ENCODE measurements around the gene TGM5. TPM values are rescaled to one million over a fixed set of nuclear protein-coding genes. Genes with fewer than 3 reads are reported as not detected.
"Not testable (repeated sequence)": the region's sequence is repeated elsewhere in the genome, so short reads cannot be mapped to it uniquely, and the experiment has no call there.

TGM5 gene
- total RNA-seq, 3 donors from 2014 or later: not detected

DNA sequence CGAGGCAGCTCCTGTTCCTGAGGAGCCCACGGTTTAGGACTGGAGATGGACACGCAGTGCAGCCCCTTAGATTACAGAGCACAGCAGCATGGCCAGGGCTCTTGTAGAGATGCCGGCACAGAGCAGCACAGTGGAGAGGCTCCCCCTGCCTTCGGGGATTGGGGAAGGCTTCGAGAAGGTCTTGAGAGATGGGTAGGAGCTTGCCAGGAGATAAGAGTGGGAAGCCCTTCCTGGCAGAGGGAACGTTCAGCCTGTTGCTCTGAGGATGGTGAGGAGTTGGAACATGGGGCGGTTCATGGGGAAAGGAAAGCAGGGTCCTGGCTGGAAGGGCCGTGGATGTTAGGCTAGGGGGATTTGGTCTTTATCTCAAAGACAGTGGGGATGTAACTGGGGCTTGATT is 55.9 kb downstream of the TGM5 start:
- ATAC-seq: no peak
- H3K27me3 Mint-ChIP-seq (ENCODE audit: low read depth): peaks cover 25% of the 10 kb centered on the region
- no peaks in the 10 kb centered on the region for H3K4me1 Mint-ChIP-seq (ENCODE audit: low read depth)
- DNase-seq: no peak
- no peak overlapping the region for H3K4me3 Mint-ChIP-seq
- no peaks in the 10 kb centered on the region for H3K9me3 Mint-ChIP-seq
- no peaks in the 10 kb centered on the region for H3K36me3 Mint-ChIP-seq (ENCODE audit: insufficient read depth)

DNA sequence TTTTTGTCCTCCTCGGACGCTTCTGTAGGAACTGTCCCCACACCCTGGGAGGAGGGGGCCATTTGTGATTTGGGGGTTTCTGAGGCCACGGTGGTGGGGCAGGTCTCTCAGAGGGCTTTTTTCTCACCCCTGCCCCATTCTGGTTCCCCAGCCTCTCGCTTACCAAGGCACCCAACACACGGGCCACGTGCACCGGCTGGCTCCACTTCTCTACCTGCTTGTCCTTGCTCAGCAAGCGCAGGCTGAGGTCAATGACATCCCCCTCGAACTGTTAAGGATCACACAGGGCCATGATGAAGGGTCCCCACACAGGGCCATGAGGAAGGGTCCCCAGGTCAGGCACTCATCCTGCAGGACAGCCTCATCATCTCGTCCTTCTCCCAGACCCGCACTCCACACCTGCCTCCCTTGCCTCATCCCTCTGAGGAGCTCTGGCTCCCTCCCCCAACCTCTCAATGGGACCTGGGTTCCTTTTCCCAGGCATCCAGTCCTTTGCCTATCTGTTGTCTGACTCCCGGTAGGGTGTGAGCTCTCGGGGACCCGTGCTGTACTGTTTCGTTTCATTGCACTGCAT is 56.5 kb downstream of the TGM5 start:
- no peak for DNase-seq
- H3K4me1 Mint-ChIP-seq (ENCODE audit: low read depth): no peaks in the 10 kb centered on the region
- no peaks in the 10 kb centered on the region for H3K36me3 Mint-ChIP-seq (ENCODE audit: insufficient read depth)
- H3K9me3 Mint-ChIP-seq: no peaks in the 10 kb centered on the region
- no peak overlapping the region for H3K4me3 Mint-ChIP-seq
- peaks cover 25% of the 10 kb centered on the region for H3K27me3 Mint-ChIP-seq (ENCODE audit: low read depth)
- no peak for ATAC-seq

DNA sequence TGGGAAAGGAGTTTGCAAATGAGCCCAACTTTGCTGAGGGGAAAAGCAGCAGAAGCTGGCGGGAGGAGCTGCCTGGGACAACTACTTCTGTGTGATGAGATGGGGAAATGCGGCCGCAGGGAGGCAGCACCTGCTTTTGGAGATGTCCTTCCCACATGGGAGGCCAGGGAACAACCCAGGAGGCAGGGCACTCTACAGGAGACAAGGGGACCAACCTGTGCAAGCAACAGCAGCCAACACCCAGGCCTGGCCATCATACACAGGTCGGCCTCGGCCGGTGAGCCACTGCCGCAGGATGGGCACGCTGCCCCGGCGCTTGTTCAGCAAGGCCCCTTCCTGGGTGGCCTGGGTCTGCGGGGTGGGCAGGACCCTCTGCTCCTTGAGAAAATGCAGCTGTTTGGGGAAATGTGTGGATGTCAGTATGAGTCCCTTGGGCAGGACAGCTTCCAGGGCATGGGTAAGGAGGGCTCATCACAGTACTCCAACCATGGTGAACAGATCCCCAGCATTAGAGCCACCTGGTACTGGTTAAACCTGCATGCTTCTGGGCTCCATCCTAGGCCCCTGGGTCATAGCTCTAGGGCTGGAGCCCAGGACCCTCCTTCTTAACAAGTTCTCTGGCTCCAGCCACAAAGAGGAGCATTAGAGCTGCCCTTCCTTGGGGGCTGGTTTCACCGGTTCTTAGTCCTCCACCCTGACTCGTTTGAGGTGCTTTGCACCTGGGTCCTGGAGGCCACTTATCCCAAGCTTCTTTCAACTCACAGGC is 57.5 kb downstream of the TGM5 start:
- Mint-ChIP-seq H3K27me3 (ENCODE audit: low read depth) (peaks cover 25% of the 10 kb centered on the region), H3K9me3 (no peaks in the 10 kb centered on the region), H3K36me3 (ENCODE audit: insufficient read depth) (no peaks in the 10 kb centered on the region), H3K4me1 (ENCODE audit: low read depth) (peaks cover 2% of the 10 kb centered on the region), H3K4me3 (no peak overlapping the region)
- DNase-seq: no peak
- ATAC-seq: no peak

GRCh38 chr15:43208052-43209002 is 58.4 kb downstream of the TGM5 start:
- H3K4me1 Mint-ChIP-seq (ENCODE audit: low read depth): peaks cover 4% of the 10 kb centered on the region
- no peak overlapping the region for H3K4me3 Mint-ChIP-seq
- H3K36me3 Mint-ChIP-seq (ENCODE audit: insufficient read depth): no peaks in the 10 kb centered on the region
- H3K9me3 Mint-ChIP-seq: no peaks in the 10 kb centered on the region
- ATAC-seq: no peak
- H3K27me3 Mint-ChIP-seq (ENCODE audit: low read depth): peaks cover 25% of the 10 kb centered on the region
- no peak for DNase-seq

DNA sequence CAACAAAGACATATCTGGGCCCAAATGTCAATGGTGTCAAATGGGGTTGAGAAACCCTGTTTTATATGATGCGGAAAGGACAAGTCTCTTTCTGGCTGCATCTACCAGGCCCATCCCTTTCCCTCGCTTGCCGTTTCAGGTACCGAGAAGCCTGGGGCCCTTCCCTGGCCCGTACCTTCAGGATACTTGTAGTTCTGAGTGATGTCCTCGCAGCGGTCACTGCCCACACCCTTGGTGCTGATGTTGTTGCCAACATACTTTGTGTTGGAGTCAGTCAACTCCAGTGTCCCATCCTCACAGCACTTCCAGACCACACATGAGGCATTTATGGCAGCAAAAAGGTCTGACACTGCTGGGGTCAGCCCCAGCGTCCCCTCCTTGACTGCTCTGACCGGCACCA is 59.7 kb downstream of the TGM5 start:
- H3K27me3 Mint-ChIP-seq (ENCODE audit: low read depth): peaks cover 25% of the 10 kb centered on the region
- H3K4me1 Mint-ChIP-seq (ENCODE audit: low read depth): peaks cover 4% of the 10 kb centered on the region
- H3K9me3 Mint-ChIP-seq: no peaks in the 10 kb centered on the region
- DNase-seq: no peak
- no peak for ATAC-seq
- no peaks in the 10 kb centered on the region for H3K36me3 Mint-ChIP-seq (ENCODE audit: insufficient read depth)
- H3K4me3 Mint-ChIP-seq: no peak overlapping the region

GRCh38 chr15:43206054-43206453 is 60.7 kb downstream of the TGM5 start:
- no peaks in the 10 kb centered on the region for H3K36me3 Mint-ChIP-seq (ENCODE audit: insufficient read depth)
- no peaks in the 10 kb centered on the region for H3K9me3 Mint-ChIP-seq
- H3K4me1 Mint-ChIP-seq (ENCODE audit: low read depth): peaks cover 4% of the 10 kb centered on the region
- no peak overlapping the region for H3K4me3 Mint-ChIP-seq
- no peak for DNase-seq
- peaks cover 24% of the 10 kb centered on the region for H3K27me3 Mint-ChIP-seq (ENCODE audit: low read depth)
- no peak for ATAC-seq

- Mint-ChIP-seq H3K4me1 (ENCODE audit: low read depth) (peaks cover 4% of the 10 kb centered on the region), H3K27me3 (ENCODE audit: low read depth) (peaks cover 12% of the 10 kb centered on the region), H3K4me3 (no peak overlapping the region), H3K9me3 (no peaks in the 10 kb centered on the region), H3K36me3 (ENCODE audit: insufficient read depth) (no peaks in the 10 kb centered on the region)
- ATAC-seq (peak; percentile 51 to 73), DNase-seq (peak; percentile 44)
Observed at GRCh38 chr15:43204016-43204901, 62.5 kb downstream of the TGM5 start.

GRCh38 chr15:43199945-43200488 is 66.7 kb downstream of the TGM5 start:
- peaks cover 4% of the 10 kb centered on the region for H3K4me1 Mint-ChIP-seq (ENCODE audit: low read depth)
- peaks cover 23% of the 10 kb centered on the region for H3K36me3 Mint-ChIP-seq (ENCODE audit: insufficient read depth)
- DNase-seq: no peak
- no peak overlapping the region for H3K4me3 Mint-ChIP-seq
- no peak for ATAC-seq
- peaks cover 7% of the 10 kb centered on the region for H3K9me3 Mint-ChIP-seq
- H3K27me3 Mint-ChIP-seq (ENCODE audit: low read depth): no peaks in the 10 kb centered on the region

- DNase-seq (no peak), ATAC-seq (no peak)
- Mint-ChIP-seq H3K27me3 (ENCODE audit: low read depth) (no peaks in the 10 kb centered on the region), H3K36me3 (ENCODE audit: insufficient read depth) (peaks cover 29% of the 10 kb centered on the region), H3K4me1 (ENCODE audit: low read depth) (no peaks in the 10 kb centered on the region), H3K9me3 (peaks cover 7% of the 10 kb centered on the region), H3K4me3 (no peak overlapping the region)
Observed at GRCh38 chr15:43198992-43199391, 67.7 kb downstream of the TGM5 start.

DNA sequence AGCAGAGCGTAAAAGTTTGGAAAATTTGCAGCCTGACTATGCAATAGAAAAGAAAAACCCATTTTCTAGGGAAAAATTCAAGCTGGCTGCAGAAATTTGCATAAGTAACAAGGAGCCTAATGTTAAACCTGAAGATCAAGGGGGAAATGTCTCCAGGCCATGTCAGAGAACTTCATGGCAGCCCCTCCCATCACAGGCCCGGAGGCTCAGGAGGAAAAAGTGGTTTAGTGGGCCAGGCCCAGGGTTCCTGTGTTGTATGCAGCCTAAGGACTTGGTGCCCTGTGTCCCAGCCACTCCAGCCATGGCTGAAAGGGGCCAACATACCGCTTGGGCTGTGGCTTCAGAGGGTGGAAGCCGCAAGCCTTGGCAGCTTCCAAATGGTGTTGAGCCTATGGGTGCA is 68.2 kb downstream of the TGM5 start:
- peaks cover 29% of the 10 kb centered on the region for H3K36me3 Mint-ChIP-seq (ENCODE audit: insufficient read depth)
- DNase-seq; H3K4me3 Mint-ChIP-seq; H3K27me3 Mint-ChIP-seq (ENCODE audit: low read depth); H3K9me3 Mint-ChIP-seq; ATAC-seq; H3K4me1 Mint-ChIP-seq (ENCODE audit: low read depth): not testable (repeated sequence)

- DNase-seq; H3K27me3 Mint-ChIP-seq (ENCODE audit: low read depth); H3K9me3 Mint-ChIP-seq; H3K4me3 Mint-ChIP-seq; ATAC-seq; H3K4me1 Mint-ChIP-seq (ENCODE audit: low read depth): not testable (repeated sequence)
- peaks cover 32% of the 10 kb centered on the region for H3K36me3 Mint-ChIP-seq (ENCODE audit: insufficient read depth)
Observed at GRCh38 chr15:43197773-43198172, 69.0 kb downstream of the TGM5 start.

- no peak for DNase-seq
- peaks cover 7% of the 10 kb centered on the region for H3K9me3 Mint-ChIP-seq
- H3K4me3 Mint-ChIP-seq: no peak overlapping the region
- H3K4me1 Mint-ChIP-seq (ENCODE audit: low read depth): no peaks in the 10 kb centered on the region
- H3K36me3 Mint-ChIP-seq (ENCODE audit: insufficient read depth): peaks cover 37% of the 10 kb centered on the region
- no peak for ATAC-seq
- H3K27me3 Mint-ChIP-seq (ENCODE audit: low read depth): no peaks in the 10 kb centered on the region
Observed at GRCh38 chr15:43196760-43197548, 69.8 kb downstream of the TGM5 start.

DNA sequence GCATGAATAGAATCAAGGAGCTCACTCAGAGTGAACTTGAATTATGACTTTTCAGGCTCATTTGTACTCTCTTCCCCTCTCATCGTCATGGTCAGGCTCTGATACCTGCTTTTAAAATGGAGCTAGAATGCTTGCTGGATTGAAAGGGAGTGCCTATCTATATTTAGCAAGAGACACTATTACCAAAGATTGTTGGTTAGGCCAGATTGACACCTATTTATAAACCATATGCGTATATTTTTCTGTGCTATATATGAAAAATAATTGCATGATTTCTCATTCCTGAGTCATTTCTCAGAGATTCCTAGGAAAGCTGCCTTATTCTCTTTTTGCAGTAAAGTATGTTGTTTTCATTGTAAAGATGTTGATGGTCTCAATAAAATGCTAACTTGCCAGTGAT is 71.9 kb downstream of the TGM5 start:
- Mint-ChIP-seq H3K9me3 (peaks cover 7% of the 10 kb centered on the region), H3K27me3 (ENCODE audit: low read depth) (no peaks in the 10 kb centered on the region), H3K4me1 (ENCODE audit: low read depth) (no peaks in the 10 kb centered on the region), H3K4me3 (no peak overlapping the region), H3K36me3 (ENCODE audit: insufficient read depth) (peaks cover 47% of the 10 kb centered on the region)
- ATAC-seq (no peak), DNase-seq (no peak)

All from activated T-cell treated with anti-CD3 and anti-CD28 coated beads, Interleukin-2, amount 50 U/mL, for 4 hours (primary cell).